Panc1 (cell line): ENCODE data around the gene ADARB2. TPM values are rescaled to one million over a fixed set of nuclear protein-coding genes. Genes with fewer than 3 reads are reported as not detected.

Experiments
- ATAC-seq: fragments of 200-7000 bp; cut with Tn5 transposase; 2 replicates; pipeline ENCODE4 v1.9.1; 2020; ENCODE audit warnings: mild to moderate bottlenecking, moderate library complexity
- BruUV-seq: library from RNA; stranded (reverse); fragments of 400-500 nt; replicated peaks from 2 replicates; lab custom pipeline; 2021; lab: Mats Ljungman, UMichigan
- CTCF ChIA-PET: fragments of 300-600 bp; sonication (Branson Sonifier 250); formaldehyde crosslinking; loops from one replicate; lab custom pipeline; 2022; ENCODE audit warnings: antibody characterized with exemption; lab: Charles Lee
- POLR2A ChIA-PET: fragments of 300-600 bp; sonication (Branson Sonifier 250); formaldehyde crosslinking; loops from one replicate; lab custom pipeline; 2022; ENCODE audit warnings: antibody characterized with exemption; lab: Charles Lee
- DNase-seq: peaks from one replicate; pipeline ENCODE4 v3.0.0-alpha.2; 2010; ENCODE audit warnings: low read depth, low spot score
- H3K27ac ChIP-seq: 2 replicates; pipeline ENCODE4 v1.5.1; 2011; ENCODE audit warnings: mild to moderate bottlenecking, low read length, inconsistent platforms
- H3K27me3 ChIP-seq: fragments of 200-500 bp; sonication (Bioruptor generic); 2 replicates; pipeline ENCODE4 v1.6.0; 2014; ENCODE audit warnings: low read length, inconsistent platforms; ENCODE audit not compliant: control insufficient read depth, insufficient read depth
- H3K36me3 ChIP-seq: fragments of 200-500 bp; sonication (Bioruptor generic); 2 replicates; pipeline ENCODE4 v1.5.1; 2014; ENCODE audit warnings: inconsistent platforms, mild to moderate bottlenecking, low read length, moderate library complexity; ENCODE audit not compliant: control insufficient read depth, insufficient read depth
- H3K4me1 ChIP-seq: 2 replicates; pipeline ENCODE4 v1.5.1; 2011; ENCODE audit warnings: inconsistent platforms, mild to moderate bottlenecking, low read length, moderate library complexity; ENCODE audit not compliant: control insufficient read depth, insufficient read depth
- H3K4me3 ChIP-seq, 2 experiments: 2 replicates each; pipeline ENCODE4 v1.5.1; 2011 to 2012; ENCODE audit warnings: low read depth in 2 of 2, low read length in 2 of 2, mild to moderate bottlenecking in 2 of 2, inconsistent platforms in 1 of 2, moderate library complexity in 1 of 2
- H3K9me3 ChIP-seq: fragments of 200-500 bp; sonication (Bioruptor generic); 2 replicates; pipeline ENCODE4 v1.5.1; 2014; ENCODE audit warnings: low read depth, mild to moderate bottlenecking, inconsistent platforms, low read length, moderate library complexity; ENCODE audit not compliant: control insufficient read depth, insufficient read depth
- CTCF ChIP-seq: fragments of 450-650 bp; IDR thresholded peaks from 2 replicates; pipeline ENCODE4 v1.5.1; 2017; ENCODE audit warnings: mild to moderate bottlenecking
- POLR2AphosphoS5 ChIP-seq: IDR thresholded peaks from 2 replicates; pipeline ENCODE4 v1.6.1; 2012; ENCODE audit warnings: mild to moderate bottlenecking, low read depth, low read length, moderate library complexity
- REST ChIP-seq, 2 experiments: IDR thresholded peaks; 2 replicates each; pipeline ENCODE4 v1.6.1; 2011 to 2012; ENCODE audit warnings: low read depth in 2 of 2, control low read depth in 1 of 2, low read length in 1 of 2, mild to moderate bottlenecking in 1 of 2, moderate library complexity in 1 of 2; ENCODE audit not compliant: insufficient read depth in 1 of 2
- SIN3A ChIP-seq: IDR thresholded peaks from 2 replicates; pipeline ENCODE4 v1.6.1; 2012; ENCODE audit warnings: low read depth, mild to moderate bottlenecking, low read length, moderate library complexity, borderline replicate concordance; ENCODE audit not compliant: insufficient read depth
- TCF7L2 ChIP-seq: IDR thresholded peaks from 2 replicates; pipeline ENCODE4 v1.6.1; 2011; ENCODE audit warnings: mild to moderate bottlenecking, low read depth, low read length, inconsistent platforms
- in situ Hi-C: cut with HindIII; loops from 2 replicates; pipeline ENCODE4 v1.10.0; 2016; ENCODE audit warnings: low sequenced_read_pairs, low pct_unique_long_range_greater_than_20kb
- intact Hi-C: fragments of 100-400 bp; cut with micrococcal nuclease; formaldehyde crosslinking; loops from one replicate; pipeline ENCODE4 v1.10.0; 2022; ENCODE audit not compliant: unreplicated experiment
- total RNA-seq: library from RNA; stranded (reverse); gene quantifications from one replicate; pipeline ENCODE4 v1.2.1, GENCODE V29; 2021; ENCODE audit not compliant: unreplicated experiment

The ADARB2 gene
- total RNA-seq, 1 experiment from 2014 or later: 0.31 TPM

- H3K4me1 ChIP-seq: no peaks in the 10 kb centered on the region
- no peaks in the 10 kb centered on the region for H3K9me3 ChIP-seq
- no peak overlapping the region for H3K27ac ChIP-seq
- ChIA-PET CTCF (no interaction called here), POLR2A (no interaction called here)
- in situ Hi-C loops (no loop called here), intact Hi-C loops (no loop called here)
- no peak for DNase-seq
- no TSS peak for BruUV-seq
- ATAC-seq: no peak
- H3K36me3 ChIP-seq: no peaks in the 10 kb centered on the region
- no peak for TF ChIP-seq SIN3A
- TF ChIP-seq TCF7L2: no peak
- no peak for TF ChIP-seq REST (IDR thresholded peaks at IDR 0.05; ENCODE audit: insufficient read depth in 1 of 2, low read depth in 2 of 2, low read length in 1 of 2)
- TF ChIP-seq CTCF: no peak
- no peak for TF ChIP-seq POLR2AphosphoS5
- H3K4me3 ChIP-seq: no peak overlapping the region
- no peaks in the 10 kb centered on the region for H3K27me3 ChIP-seq
These were observed 104.7 kb downstream of the ADARB2 start for GRCh38 chr10:1632596-1632995.

GRCh38 chr10:1632141-1632540, 105.2 kb downstream of the ADARB2 start:
- H3K4me1 ChIP-seq: no peaks in the 10 kb centered on the region
- no peak overlapping the region for H3K4me3 ChIP-seq
- BruUV-seq: no TSS peak
- ChIA-PET CTCF (no interaction called here), POLR2A (no interaction called here)
- intact Hi-C loops (no loop called here), in situ Hi-C loops (no loop called here)
- no peaks in the 10 kb centered on the region for H3K36me3 ChIP-seq
- H3K27me3 ChIP-seq: no peaks in the 10 kb centered on the region
- H3K9me3 ChIP-seq: no peaks in the 10 kb centered on the region
- DNase-seq: no peak
- TF ChIP-seq TCF7L2 (no peak), REST (IDR thresholded peaks at IDR 0.05; ENCODE audit: insufficient read depth in 1 of 2, low read depth in 2 of 2, low read length in 1 of 2) (no peak), POLR2AphosphoS5 (no peak), SIN3A (no peak), CTCF (no peak)
- ATAC-seq: no peak
- H3K27ac ChIP-seq: no peak overlapping the region
